Iris pigment epithelial cell (primary cell): ENCODE data around the gene UBE2Q2.
"Not testable (repeated sequence)": the region's sequence is repeated elsewhere in the genome, so short reads cannot be mapped to it uniquely, and the experiment has no call there.

Experiments
- DNase-seq: peaks from one replicate; pipeline ENCODE4 v3.0.0-alpha.2; 2011; ENCODE audit warnings: low read depth

The UBE2Q2 gene

DNA sequence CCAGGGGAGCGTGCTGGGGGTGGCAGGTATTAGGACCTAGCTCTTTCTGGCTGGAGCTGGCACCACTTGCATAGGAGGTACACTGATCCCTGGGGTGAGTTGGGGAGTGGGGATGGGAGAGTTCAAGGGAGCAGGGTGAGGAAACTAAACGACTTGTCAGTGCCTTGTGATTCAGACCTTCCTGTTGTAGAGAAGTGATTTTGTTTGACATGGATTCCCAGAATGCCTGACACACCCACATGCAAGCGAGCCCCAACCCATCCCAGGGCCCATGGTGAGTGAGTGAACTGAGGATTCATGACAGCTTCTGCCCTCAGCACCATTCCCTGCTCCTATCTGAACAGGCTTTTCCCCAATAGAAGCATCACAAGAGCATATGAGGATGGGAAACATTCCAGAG lies 15.6 kb upstream of the UBE2Q2 start:
- peak; percentile 39 for DNase-seq

GRCh38 chr15:75828429-75828828 lies 14.8 kb upstream of the UBE2Q2 start:
- DNase-seq: no peak

- DNase-seq: no peak
These were observed 12.1 kb upstream of the UBE2Q2 start for GRCh38 chr15:75830910-75831805.

DNA sequence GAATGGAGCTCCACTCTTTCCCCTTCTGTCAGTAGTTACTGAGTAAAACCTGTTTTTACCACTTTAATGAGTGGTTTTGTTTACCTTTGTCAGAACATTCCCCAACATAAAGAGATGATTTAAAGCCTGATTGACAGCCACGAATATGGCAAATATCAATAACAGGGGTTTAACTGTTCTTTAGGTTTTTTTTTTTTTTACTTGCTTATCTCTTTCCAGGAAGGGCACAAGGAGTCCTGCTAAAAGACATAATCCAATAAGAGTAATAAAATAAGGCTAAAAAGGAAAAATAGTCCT lies 11.5 kb upstream of the UBE2Q2 start:
- no peak for DNase-seq

DNA sequence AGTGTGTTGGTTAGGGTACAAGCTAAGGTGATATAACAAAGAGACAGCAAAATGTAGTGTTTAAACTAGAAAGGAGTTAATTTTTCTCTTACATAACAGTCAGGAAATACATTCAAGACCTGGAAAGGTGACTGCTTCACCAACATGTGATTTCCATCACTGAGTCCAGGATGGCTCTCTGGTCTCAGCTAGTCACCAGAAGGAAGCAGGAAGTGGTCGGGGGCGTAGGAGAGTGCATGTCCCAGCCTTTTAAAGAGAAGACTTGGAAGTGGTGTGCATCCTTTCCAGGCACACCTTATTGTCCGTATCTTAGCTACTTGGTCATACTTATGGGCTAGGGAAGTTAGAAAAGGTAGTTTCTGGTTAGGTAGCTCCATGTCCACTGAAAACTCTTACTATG lies 11.1 kb upstream of the UBE2Q2 start:
- DNase-seq: no peak

DNA sequence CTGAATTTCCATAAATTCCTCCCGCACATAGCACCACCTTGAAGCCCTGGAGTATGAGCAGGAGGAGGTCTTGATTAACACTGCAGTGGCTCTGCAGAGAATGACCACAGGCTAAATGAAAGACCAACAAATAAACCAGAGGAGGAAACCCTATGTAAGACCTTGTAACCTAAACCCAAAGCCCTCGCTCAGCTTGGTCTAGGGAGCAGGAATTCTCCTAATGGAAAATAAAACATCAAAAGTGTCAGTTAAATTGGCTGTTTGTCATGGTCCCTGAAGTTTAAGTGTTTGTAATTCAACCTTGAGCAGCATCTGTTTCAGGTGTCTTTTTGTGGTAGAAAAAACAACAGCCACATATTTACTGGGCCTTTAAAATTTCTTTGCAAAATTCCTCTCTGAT lies 9.2 kb upstream of the UBE2Q2 start:
- DNase-seq: no peak

GRCh38 chr15:75835990-75836958 lies 7.0 kb upstream of the UBE2Q2 start:
- no peak for DNase-seq

DNA sequence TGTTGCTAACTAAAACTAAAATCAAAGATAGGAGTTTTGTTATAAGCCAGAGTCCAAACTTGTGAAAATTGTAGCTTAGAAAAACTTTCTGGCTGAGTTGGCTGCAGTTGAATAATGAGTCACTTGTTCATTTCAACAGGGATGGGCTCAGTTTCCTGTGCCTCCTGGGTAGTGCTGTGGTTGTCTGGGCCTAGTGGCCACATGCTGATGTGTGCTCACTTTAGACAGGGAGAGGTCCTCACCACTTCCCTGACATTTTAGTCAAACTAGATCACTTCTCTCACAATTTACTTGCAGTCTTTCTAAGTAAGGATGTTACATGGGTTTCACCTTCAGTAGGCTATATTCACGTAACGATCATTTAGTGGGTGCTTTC lies 6.3 kb upstream of the UBE2Q2 start:
- peak; percentile 92 for DNase-seq

GRCh38 chr15:75840659-75841058 lies 2.6 kb upstream of the UBE2Q2 start:
- peak; percentile 62 for DNase-seq

GRCh38 chr15:75841626-75842025 lies 1.6 kb upstream of the UBE2Q2 start:
- no peak for DNase-seq

DNA sequence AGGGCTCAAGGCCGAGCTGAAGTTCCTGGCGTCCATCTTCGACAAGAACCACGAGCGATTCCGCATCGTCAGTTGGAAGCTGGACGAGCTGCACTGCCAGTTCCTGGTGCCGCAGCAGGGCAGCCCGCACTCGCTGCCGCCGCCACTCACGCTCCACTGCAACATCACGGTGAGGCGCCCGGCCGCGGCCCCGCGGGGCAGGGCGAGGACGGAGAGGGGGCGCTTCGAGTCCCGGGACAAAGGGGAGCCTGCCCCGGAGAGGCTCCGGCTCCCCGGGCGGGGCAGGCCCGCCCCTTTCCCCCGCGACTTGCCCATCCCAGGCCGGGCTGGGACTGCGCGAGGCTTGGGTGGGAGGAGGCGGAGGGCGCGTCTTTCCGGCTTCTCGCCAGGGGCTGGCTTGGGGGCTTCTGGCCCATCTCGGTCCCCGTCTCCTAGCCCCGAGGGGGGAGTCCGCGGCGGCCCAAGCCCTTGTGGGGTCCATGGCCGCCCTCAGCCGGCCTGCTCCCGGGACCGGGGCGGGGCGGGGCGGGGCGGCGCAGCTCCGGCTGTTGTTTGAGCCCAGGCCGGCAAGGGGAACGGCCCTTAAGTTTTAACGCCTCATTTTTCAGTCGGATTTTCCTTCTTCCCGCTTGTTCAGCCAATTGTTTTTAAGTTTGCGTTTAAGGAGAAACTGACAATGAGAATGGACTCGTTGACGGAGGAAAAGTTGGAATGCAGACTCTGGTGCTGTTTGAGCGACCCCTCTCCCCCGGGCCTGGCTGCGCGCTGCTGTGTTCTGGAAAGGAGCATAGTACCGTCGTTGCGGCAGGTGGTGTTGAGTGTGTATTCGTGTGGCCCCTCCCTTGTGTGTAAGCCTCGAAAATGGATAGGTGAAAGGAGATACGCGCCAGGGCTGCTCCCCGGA lies 683 bp downstream of the UBE2Q2 start:
- peak; percentile 66 for DNase-seq

DNA sequence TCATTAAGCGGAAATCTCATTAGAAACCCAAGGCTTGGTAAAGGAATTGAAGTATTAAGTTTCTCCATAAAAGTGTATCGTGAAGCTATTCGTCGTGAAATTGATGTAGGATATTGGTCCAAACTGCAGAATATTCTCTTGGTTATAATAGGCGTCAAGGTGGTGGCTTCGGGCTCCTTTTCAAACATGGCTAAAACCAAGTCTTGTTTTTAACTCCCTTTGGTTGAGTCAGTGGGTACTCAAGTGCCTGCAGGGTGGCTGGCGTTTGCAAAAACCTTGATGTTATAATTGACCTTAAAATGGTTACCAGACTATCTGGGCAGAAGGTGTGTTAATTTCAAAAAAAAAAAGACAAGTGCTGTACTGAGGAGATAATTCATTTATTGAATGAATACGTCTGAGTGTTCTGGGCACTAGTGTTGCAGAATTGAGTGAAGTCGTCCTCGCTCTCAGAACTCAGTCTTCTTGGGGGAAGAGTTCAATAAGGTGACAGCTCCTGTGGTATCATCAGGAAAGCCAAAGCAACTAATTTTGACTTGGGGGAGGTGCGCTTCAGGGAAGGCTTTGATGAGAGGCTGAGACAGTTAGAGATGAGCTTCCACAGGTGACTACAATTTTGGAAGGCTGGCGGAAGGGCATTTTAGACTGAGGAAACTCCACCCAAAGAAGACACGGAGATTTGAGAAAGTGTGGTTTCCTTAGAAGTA lies 1.5 kb downstream of the UBE2Q2 start:
- DNase-seq: no peak

- no peak for DNase-seq
These were observed 5.9 kb downstream of the UBE2Q2 start for GRCh38 chr15:75849167-75849566.

DNA sequence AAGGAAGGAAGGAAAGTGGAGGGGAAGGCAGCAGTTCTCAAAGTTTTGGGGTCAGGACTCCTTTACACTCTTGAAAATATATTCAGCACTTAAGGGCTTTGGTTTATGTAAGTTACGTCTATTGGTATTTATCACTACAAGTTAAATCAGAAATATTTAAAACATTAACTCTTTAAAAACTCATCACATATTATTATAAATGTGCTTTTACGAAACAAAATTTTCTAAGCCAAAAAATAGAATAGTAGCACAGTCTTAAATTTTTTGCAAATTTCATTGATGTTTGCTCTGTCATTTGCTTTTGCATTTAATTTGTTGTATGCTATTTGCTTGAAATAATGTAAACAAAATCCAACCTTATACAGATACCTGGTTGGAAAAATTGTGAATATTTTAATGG lies 7.5 kb downstream of the UBE2Q2 start:
- no peak for DNase-seq

- not testable (repeated sequence) for DNase-seq
These were observed 8.3 kb downstream of the UBE2Q2 start for GRCh38 chr15:75851566-75851965.

DNA sequence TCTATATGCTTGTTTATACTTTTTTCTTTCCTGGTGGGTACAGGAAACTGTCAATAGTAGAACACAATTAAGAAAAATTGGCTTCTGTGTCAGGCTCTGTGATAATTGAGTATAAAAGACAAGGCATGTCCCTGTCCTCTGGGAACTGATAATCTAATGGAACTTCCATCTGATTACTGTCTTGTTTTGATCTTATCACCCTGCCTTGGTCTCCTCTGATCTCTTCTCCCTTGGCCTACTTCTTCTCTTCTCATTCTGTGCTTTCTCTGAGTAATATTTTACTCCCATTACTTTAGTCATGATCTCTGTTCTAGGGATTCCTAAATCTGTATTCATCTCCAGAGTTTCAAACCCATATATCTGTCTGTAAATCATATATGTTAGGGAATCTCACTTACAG lies 14.6 kb downstream of the UBE2Q2 start:
- no peak for DNase-seq

DNA sequence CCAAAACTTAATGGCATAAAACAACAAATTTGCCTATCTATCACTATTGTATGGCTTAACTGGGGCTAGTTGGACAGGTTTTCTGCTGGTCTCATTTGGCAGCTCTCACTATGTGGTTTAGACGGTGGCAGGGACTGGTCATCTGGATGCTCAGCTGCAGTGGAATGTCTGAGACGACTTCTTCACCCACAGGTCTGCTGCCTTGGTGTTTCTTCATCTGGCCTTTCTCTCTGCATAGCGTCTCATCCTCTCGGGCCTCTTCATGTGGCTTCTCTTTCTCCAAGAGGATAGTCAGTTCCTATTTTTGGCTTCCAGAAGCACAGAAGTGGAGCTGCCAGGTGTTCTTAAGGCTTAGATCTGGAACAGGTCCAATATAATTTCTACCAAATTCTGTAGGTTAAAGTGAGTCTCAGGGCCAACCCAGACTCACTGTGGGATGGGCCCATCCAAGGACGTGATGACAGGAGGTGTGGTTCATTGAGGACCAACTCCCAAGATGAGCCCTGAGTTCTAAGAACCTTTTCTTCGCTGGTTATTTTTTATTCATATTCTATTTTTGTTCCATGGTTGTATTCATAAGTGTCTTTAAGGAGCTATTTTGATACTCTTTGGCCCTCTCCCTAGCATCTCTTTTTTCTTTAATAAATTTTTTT lies 18.6 kb downstream of the UBE2Q2 start:
- DNase-seq: peak; percentile 38

- no peak for DNase-seq
These were observed 19.5 kb downstream of the UBE2Q2 start for GRCh38 chr15:75862796-75863195.

DNA sequence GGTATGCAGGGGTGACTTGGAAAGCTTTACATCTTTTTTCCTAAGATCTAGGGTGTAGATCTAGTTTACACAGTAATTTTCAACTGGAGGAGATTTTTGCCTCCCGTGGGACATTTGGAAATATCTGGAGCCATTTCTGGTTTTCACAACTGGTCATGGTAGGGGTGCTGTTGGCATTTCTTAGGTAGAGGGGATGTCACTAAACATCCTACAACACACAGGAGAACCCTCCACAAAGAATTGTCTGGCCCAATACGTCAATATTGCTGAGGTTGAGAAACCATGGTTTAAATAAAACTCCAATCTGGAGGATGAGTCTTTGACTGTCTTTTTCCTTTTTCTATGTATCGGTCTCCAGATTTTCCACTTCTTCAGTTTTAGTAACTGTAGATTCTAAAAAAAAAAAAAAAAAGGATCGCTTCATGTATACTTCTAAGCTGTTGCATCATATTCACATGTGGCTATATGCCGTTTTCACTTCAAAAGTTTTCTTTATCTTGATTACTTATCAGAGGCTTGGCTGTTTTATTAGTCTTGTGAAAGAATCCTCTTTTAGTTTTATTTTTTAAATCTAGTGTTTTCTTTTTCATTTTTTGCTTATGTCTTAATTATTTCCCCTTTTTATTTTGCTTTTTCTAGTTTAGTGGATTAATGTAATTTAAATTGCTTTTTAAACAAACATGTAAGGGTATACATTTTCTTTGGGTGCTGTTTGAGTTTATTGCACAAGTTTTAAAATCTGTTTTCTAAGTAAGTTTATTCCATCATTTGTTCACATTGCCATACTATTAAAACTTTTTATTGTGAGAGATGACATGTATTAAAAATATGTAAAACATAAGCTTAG lies 21.2 kb downstream of the UBE2Q2 start:
- DNase-seq: peak; percentile 8

DNA sequence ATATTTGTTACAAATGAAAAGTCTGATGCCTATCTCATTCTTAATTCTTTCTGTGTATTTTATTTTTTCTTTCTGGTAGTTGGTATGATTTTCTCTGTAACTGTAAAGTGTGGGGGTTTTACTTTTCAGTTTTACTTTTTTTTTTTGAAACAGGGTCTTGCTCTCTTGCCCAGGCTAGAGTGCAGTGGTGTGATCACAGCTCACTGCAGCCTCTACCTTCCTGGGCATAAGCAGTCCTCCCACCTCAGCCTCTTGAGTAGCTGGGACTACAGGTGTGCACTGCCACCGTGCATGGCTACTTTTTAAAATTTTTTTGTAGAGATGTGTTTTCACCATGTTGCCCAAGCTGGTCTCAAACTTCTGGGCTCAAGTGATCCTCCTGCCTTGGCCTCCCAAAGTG lies 22.8 kb downstream of the UBE2Q2 start:
- not testable (repeated sequence) for DNase-seq
